ENCODE measurements around the gene MTHFSD. TPM values are rescaled to one million over a fixed set of nuclear protein-coding genes. Genes with fewer than 3 reads are reported as not detected.

The MTHFSD gene
- total RNA-seq, 1 experiment from 2014 or later, result 11.9 TPM

DNA sequence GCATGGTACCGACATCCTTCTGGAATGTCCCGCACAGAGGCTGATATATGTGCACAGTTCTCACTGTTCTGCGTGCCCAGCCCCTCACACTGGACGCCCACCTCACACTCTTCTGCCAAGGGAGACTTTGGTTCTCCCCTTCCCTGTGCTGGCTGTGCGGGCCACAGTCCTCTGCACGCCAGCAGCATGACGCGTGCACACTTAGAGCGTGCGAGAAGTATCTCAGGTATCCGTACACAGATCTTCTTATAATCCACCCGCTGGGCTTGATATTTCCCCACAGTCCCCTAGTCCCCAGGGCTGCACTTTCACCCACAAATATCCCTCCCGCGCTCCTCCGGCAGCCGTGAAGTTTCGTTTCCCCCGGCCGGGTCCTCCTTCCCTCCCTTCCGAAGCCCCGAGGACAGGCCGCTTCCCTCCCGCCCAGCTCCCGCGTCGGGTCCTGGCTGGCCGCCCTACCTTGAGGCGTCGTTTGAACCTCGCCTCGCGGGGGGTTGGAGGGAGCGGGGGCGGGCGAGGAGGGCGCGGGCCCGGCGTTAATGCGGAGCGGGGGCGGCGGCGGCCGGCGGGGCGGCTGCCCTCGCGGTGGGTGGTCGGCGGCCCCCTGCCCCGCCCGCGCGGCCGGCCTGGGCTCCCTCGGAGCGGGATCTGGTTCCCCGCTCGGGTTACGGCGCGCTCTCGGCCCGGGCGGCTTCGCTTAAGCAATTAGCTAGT lies 49.7 kb downstream of the MTHFSD start:
- H3K27ac ChIP-seq (ENCODE audit: low read length), result no peak overlapping the region
- POLR2A ChIA-PET (ENCODE audit: unreplicated experiment), result no interaction called here
- peak; percentile 24; the same call in 1 of the 2 replicates for ATAC-seq
- peak overlapping the region; percentile 16; the same call in 1 of the 2 replicates for H3K4me2 ChIP-seq (ENCODE audit: low read length)
- H2AFZ ChIP-seq (ENCODE audit: low read length), result no peak overlapping the region
- H3K9me2 ChIP-seq (replicated peaks; ENCODE audit: low read length), result no peaks in the 10 kb centered on the region
- no peaks in the 10 kb centered on the region for H3K36me3 ChIP-seq (ENCODE audit: low read depth, low read length)
- no peak overlapping the region for H3K9ac ChIP-seq (ENCODE audit: low read length)
- BruUV-seq (replicated peaks), result no TSS peak
- H4K20me1 ChIP-seq (ENCODE audit: low read length), result no peaks in the 10 kb centered on the region
- no peaks in the 10 kb centered on the region for H3K9me3 ChIP-seq (ENCODE audit: low read length)
- intact Hi-C loops (cut with micrococcal nuclease), result no loop called here
- no peak overlapping the region for H3K4me3 ChIP-seq (ENCODE audit: low read length)
- H3F3A ChIP-seq (ENCODE audit: low read length, unreplicated experiment), result no peaks in the 10 kb centered on the region
- no peaks in the 10 kb centered on the region for H3K4me1 ChIP-seq (ENCODE audit: insufficient read depth, low read length)
- DNase-seq, result no peak
- H3K79me2 ChIP-seq (ENCODE audit: low read length), result no peaks in the 10 kb centered on the region
- TF ChIP-seq, protein P1, sequence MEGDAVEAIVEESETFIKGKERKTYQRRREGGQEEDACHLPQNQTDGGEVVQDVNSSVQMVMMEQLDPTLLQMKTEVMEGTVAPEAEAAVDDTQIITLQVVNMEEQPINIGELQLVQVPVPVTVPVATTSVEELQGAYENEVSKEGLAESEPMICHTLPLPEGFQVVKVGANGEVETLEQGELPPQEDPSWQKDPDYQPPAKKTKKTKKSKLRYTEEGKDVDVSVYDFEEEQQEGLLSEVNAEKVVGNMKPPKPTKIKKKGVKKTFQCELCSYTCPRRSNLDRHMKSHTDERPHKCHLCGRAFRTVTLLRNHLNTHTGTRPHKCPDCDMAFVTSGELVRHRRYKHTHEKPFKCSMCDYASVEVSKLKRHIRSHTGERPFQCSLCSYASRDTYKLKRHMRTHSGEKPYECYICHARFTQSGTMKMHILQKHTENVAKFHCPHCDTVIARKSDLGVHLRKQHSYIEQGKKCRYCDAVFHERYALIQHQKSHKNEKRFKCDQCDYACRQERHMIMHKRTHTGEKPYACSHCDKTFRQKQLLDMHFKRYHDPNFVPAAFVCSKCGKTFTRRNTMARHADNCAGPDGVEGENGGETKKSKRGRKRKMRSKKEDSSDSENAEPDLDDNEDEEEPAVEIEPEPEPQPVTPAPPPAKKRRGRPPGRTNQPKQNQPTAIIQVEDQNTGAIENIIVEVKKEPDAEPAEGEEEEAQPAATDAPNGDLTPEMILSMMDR (conservative IDR thresholded peaks at IDR 0.05; ENCODE audit: low read depth, low read length), result no peak
- TF ChIP-seq EZH2 (IDR thresholded peaks at IDR 0.05; ENCODE audit: low read length, unreplicated experiment), result peak; percentile 79
- TF ChIP-seq EZH2phosphoT487 (IDR thresholded peaks at IDR 0.05; ENCODE audit: borderline replicate concordance, low read length), result peak; percentile 48; the same call in 1 of the 2 replicates
- peaks cover 91% of the 10 kb centered on the region for H3K27me3 ChIP-seq (ENCODE audit: low read length)
- CTCF ChIA-PET, result no interaction called here

DNA sequence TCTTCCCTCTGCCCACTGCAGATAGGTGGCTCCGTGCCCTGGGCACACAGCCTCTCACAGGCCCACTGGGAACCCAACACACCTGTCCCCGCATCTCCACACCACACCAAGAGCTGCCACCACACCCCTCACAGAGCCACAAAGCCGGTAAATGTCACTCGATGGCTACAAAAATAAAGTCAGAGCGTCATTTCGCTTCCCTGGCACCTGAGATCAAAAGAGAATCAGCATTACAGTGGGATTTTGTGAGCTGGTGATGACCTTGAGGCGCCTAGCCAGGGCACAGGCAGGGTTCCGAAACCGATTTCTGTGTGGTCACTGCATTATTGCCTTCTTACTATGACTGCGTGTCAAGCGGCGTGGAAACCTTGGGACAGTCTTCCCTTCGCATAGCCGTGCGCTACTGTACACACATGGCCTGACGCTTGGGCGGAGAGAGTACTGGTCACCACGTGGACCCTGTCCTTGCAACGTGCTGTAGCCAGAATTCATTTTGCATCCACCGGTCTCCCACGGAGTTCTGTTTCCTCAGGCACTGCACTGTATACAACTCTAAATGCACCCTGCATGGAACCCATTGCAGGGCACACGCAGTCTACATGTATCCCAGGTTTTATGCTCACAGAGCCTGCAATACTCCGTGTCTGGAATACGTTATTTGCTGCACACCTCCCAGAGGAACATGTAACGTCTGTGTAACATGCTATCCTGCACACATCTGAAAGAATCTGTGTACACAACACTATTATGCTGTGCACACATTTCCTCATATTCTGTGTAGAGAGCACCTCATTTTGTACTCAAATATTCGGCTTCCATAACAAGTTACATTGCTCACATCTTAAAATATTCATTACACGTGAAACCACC lies 50.5 kb downstream of the MTHFSD start:
- Histone ChIP-seq H3K27me3 (ENCODE audit: low read length) (peaks cover 93% of the 10 kb centered on the region), H3K9me3 (ENCODE audit: low read length) (no peaks in the 10 kb centered on the region), H3K4me2 (ENCODE audit: low read length) (no peak overlapping the region), H3F3A (ENCODE audit: low read length, unreplicated experiment) (no peaks in the 10 kb centered on the region), H3K9me2 (replicated peaks; ENCODE audit: low read length) (no peaks in the 10 kb centered on the region), H3K4me3 (ENCODE audit: low read length) (no peak overlapping the region), H3K9ac (ENCODE audit: low read length) (no peak overlapping the region), H2AFZ (ENCODE audit: low read length) (no peak overlapping the region), H4K20me1 (ENCODE audit: low read length) (no peaks in the 10 kb centered on the region), H3K36me3 (ENCODE audit: low read depth, low read length) (no peaks in the 10 kb centered on the region), H3K27ac (ENCODE audit: low read length) (no peak overlapping the region), H3K79me2 (ENCODE audit: low read length) (no peaks in the 10 kb centered on the region), H3K4me1 (ENCODE audit: insufficient read depth, low read length) (no peaks in the 10 kb centered on the region)
- no peak for TF ChIP-seq EZH2 (IDR thresholded peaks at IDR 0.05; ENCODE audit: low read length, unreplicated experiment)
- no peak for TF ChIP-seq EZH2phosphoT487 (IDR thresholded peaks at IDR 0.05; ENCODE audit: borderline replicate concordance, low read length)
- TF ChIP-seq, protein P1 (conservative IDR thresholded peaks at IDR 0.05; ENCODE audit: low read depth, low read length), result no peak
- CTCF ChIA-PET, result no interaction called here
- ATAC-seq (no peak), DNase-seq (no peak)
- no TSS peak for BruUV-seq (replicated peaks)
- POLR2A ChIA-PET (ENCODE audit: unreplicated experiment), result no interaction called here
- intact Hi-C loops (cut with micrococcal nuclease), result no loop called here
